Peyer's patch (tissue), 4 donors: Measurements from ENCODE around the gene RBBP8NL. TPM values are rescaled to one million over a fixed set of nuclear protein-coding genes. Genes with fewer than 3 reads are reported as not detected.

ENCODE experiments used
- DNase-seq, 3 donors: peaks; one replicate each; pipeline ENCODE4 v3.0.0-alpha.2; 2017 to 2019
- H3K27ac ChIP-seq, 4 donors: fragments of 200-600 bp; sonication (generic); one replicate each; pipeline ENCODE4 v1.5.1; 2016 to 2019
- H3K27me3 ChIP-seq, 2 donors: fragments of 200-600 bp; sonication (generic); one replicate each; pipeline ENCODE4 v1.5.1; 2019
- H3K36me3 ChIP-seq, 3 donors: fragments of 200-600 bp; sonication (generic); one replicate each; pipeline ENCODE4 v1.5.1; 2016 to 2019
- H3K4me1 ChIP-seq, 4 donors: fragments of 200-600 bp; sonication (generic); one replicate each; pipeline ENCODE4 v1.5.1; 2016 to 2019
- H3K4me3 ChIP-seq, 4 donors: fragments of 200-600 bp; sonication (generic); 1 replicate in 3 of 4; 2 replicates in 1 of 4; pipeline ENCODE4 v1.5.1; 2016 to 2019; ENCODE audit warnings: mild to moderate bottlenecking in 1 of 4
- H3K9me3 ChIP-seq, 4 donors: fragments of 200-600 bp; sonication (generic); one replicate each; pipeline ENCODE4 v1.5.1; 2016 to 2019; ENCODE audit warnings: mild to moderate bottlenecking in 1 of 4
- CTCF ChIP-seq, 6 experiments: fragments of 450-650 bp in 4 of 6; fragments of 200-600 bp in 2 of 6; sonication (generic) in 1 of 6; IDR thresholded peaks; one replicate each; pipeline ENCODE4 v1.5.1; 2017 to 2019; ENCODE audit warnings: antibody characterized with exemption in 6 of 6, mild to moderate bottlenecking in 3 of 6, moderate library complexity in 1 of 6
- POLR2A ChIP-seq, 2 donors: fragments of 450-650 bp; IDR thresholded peaks; one replicate each; pipeline ENCODE4 v1.5.1; 2017; ENCODE audit warnings: antibody characterized with exemption in 2 of 2, mild to moderate bottlenecking in 2 of 2, moderate library complexity in 2 of 2
- total RNA-seq, 4 donors: library from RNA; depleted of rRNA; stranded (reverse); fragments of >200 nt; gene quantifications; one replicate each; pipeline ENCODE4 v1.1.0, GENCODE V29; 2016

RBBP8NL gene
- total RNA-seq, 4 donors from 2014 or later: 6.6 to 26.7 (median 13.4) TPM

DNA sequence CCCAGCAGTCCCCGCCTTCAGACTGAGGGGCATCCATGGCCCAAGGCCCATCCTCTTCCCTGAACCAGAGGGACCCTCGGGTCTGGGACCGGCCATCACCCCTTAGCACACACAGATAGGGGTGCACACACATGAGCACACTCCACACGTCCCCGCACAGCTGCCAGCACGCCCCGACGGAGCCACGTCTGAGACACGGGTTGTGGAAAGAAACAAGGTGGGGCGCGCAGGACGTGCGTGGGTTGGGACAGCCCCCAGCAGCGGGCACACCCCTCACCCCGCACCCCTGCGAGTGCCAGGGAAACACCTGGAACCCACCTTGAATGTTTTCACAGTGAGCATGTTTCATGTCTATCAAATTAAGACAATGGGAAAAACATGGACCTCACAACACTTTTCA is 42.0 kb upstream of the RBBP8NL start:
- Histone ChIP-seq H3K27ac (no peak overlapping the region), H3K36me3 (peaks cover 0 to 8% (median 0%) of the 10 kb centered on the region in 3 donors), H3K9me3 (no peaks in the 10 kb centered on the region), H3K27me3 (peaks cover 0 to 5% of the 10 kb centered on the region in 2 donors), H3K4me3 (no peak overlapping the region), H3K4me1 (peaks cover 0 to 4% (median 0%) of the 10 kb centered on the region in 4 donors)
- TF ChIP-seq CTCF (IDR thresholded peaks at IDR 0.05): no peak
- TF ChIP-seq POLR2A (IDR thresholded peaks at IDR 0.05): no peak
- DNase-seq: no peak

- Histone ChIP-seq H3K4me3 (no peak overlapping the region), H3K4me1 (peaks cover 0 to 4% (median 0%) of the 10 kb centered on the region in 4 donors), H3K27me3 (no peaks in the 10 kb centered on the region), H3K27ac (no peak overlapping the region), H3K9me3 (no peaks in the 10 kb centered on the region), H3K36me3 (peaks cover 0 to 11% (median 0%) of the 10 kb centered on the region in 3 donors)
- TF ChIP-seq CTCF (IDR thresholded peaks at IDR 0.05) (no peak), POLR2A (IDR thresholded peaks at IDR 0.05) (no peak)
- DNase-seq: no peak
Measured at GRCh38 chr20:62466806-62467537, 39.6 kb upstream of the RBBP8NL start.

DNA sequence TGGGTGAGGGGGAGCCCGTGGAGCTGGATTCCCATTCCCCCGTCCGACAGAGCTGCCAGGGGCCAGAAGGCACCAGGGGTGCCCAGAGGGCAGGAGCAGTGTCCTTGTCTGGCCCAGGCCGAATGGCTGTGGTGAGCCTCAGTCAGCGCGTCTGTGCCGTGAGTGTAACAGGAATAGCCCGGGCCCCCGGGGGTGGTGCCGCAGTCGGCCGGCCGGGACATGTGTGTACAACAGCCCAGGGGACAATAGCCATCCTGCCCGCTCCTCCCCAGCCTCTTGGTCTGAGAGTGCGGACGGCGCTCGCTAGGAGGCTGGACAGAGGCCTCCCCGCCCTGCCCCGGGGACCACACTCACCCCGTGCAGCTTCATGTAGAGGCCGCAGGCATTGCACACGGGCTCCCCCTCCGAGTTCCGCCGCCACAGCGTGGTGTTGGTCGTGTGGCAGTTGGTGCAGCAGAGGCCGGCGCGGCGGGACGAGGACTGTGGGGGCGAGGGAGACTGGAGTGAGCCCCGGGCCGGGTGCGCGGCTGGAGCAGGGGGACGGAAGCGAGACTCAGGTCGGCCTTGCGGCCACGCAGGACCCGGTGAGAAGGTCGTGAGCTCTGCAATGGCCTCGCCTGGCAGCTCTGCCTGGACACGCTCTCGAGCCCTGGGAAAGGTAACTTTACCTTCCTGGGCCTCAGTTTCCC is 38.9 kb upstream of the RBBP8NL start:
- Histone ChIP-seq H3K27me3 (no peaks in the 10 kb centered on the region), H3K4me3 (no peak overlapping the region), H3K4me1 (peaks cover 0 to 4% (median 0%) of the 10 kb centered on the region in 4 donors), H3K36me3 (peaks cover 0 to 11% (median 0%) of the 10 kb centered on the region in 3 donors), H3K27ac (no peak overlapping the region), H3K9me3 (no peaks in the 10 kb centered on the region)
- TF ChIP-seq POLR2A (IDR thresholded peaks at IDR 0.05): no peak
- TF ChIP-seq CTCF (IDR thresholded peaks at IDR 0.05): no peak
- DNase-seq: no peak

GRCh38 chr20:62464990-62465389 is 37.7 kb upstream of the RBBP8NL start:
- Histone ChIP-seq H3K27ac (no peak overlapping the region), H3K36me3 (peaks cover 0 to 11% (median 0%) of the 10 kb centered on the region in 3 donors), H3K4me1 (no peaks in the 10 kb centered on the region), H3K9me3 (no peaks in the 10 kb centered on the region), H3K4me3 (no peak overlapping the region), H3K27me3 (no peaks in the 10 kb centered on the region)
- no peak for DNase-seq
- no peak for TF ChIP-seq POLR2A (IDR thresholded peaks at IDR 0.05)

GRCh38 chr20:62464425-62464770 is 37.1 kb upstream of the RBBP8NL start:
- DNase-seq: no peak
- no peaks in the 10 kb centered on the region for H3K4me1 ChIP-seq
- no peak overlapping the region for H3K4me3 ChIP-seq
- peaks cover 0 to 11% (median 0%) of the 10 kb centered on the region in 3 donors for H3K36me3 ChIP-seq
- no peak overlapping the region for H3K27ac ChIP-seq
- H3K9me3 ChIP-seq: no peaks in the 10 kb centered on the region
- TF ChIP-seq CTCF (IDR thresholded peaks at IDR 0.05): no peak
- no peak for TF ChIP-seq POLR2A (IDR thresholded peaks at IDR 0.05)
- no peaks in the 10 kb centered on the region for H3K27me3 ChIP-seq
